HG02840 (cell line): Measurements from ENCODE around the gene OSTN.

ENCODE experiments used
- ATAC-seq: cut with Tn5 transposase; IDR thresholded peaks from one replicate; pipeline ENCODE4 v1.9.1; 2021; ENCODE audit warnings: mild to moderate bottlenecking, moderate library complexity, moderate number of reproducible peaks; ENCODE audit not compliant: unreplicated experiment, low FRiP score

The OSTN gene

GRCh38 chr3:191302451-191302850 is 103.4 kb downstream of the OSTN start:
- ATAC-seq = no peak

DNA sequence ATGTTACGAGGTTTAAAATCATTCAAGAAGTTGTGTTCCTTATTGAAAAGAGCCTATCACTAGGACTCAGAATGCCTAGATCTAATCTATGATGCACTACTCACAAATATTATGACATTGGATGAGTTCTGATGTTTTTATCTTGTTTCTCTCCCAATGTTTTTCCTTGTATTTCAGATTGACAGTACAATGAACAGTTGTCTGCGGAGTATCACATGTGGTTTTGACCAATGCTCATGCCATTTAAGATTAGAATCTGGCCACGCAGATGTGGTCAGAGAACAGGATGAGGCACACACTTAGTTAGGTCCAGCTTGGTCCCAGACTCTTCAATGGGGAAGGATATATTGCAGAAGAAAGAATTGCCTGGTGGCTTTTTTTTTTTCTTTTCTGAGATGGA is 104.6 kb downstream of the OSTN start:
- no peak for ATAC-seq

DNA sequence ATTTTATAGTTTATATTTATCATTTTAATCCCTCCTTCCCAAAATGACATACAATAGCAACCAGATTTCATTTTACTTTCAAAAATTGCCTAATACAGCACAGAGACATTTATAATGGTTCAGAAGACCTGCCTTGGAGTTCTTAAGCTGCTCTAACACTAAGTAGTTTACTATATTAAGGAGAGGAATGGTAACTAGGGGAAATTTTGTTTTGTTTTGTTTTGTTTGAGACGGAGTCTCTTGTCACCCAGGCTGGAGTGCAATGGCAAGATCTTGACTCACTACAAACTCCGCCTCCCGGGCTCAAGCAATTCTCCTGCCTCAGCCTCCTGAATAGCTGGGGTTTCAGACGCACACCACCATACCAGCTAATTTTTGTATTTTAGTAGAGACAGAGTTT is 107.4 kb downstream of the OSTN start:
- ATAC-seq = no peak

- no peak for ATAC-seq
These were observed 108.3 kb downstream of the OSTN start for GRCh38 chr3:191307341-191307740.

GRCh38 chr3:191313296-191313695 is 114.3 kb downstream of the OSTN start:
- ATAC-seq = no peak

- no peak for ATAC-seq
These were observed 115.2 kb downstream of the OSTN start for GRCh38 chr3:191314109-191314728.
